Fibroblast of pulmonary artery (primary cell): ENCODE measurements around the gene RAB34.

Experiments
- DNase-seq: peaks from one replicate; pipeline ENCODE4 v3.0.0-alpha.2; 2010; ENCODE audit warnings: low read depth
- H3K4me3 ChIP-seq: replicated peaks from 2 replicates; pipeline ENCODE4 v1.5.1; 2011; ENCODE audit warnings: low read depth, mild to moderate bottlenecking, control low read depth, low read length, moderate library complexity
- TF ChIP-seq, protein P1 (sequence below): IDR thresholded peaks from 2 replicates; pipeline ENCODE4 v1.5.1; 2011; ENCODE audit warnings: mild to moderate bottlenecking, control low read depth, low read length, inconsistent platforms; ENCODE audit errors: missing control alignments

Gene RAB34

DNA sequence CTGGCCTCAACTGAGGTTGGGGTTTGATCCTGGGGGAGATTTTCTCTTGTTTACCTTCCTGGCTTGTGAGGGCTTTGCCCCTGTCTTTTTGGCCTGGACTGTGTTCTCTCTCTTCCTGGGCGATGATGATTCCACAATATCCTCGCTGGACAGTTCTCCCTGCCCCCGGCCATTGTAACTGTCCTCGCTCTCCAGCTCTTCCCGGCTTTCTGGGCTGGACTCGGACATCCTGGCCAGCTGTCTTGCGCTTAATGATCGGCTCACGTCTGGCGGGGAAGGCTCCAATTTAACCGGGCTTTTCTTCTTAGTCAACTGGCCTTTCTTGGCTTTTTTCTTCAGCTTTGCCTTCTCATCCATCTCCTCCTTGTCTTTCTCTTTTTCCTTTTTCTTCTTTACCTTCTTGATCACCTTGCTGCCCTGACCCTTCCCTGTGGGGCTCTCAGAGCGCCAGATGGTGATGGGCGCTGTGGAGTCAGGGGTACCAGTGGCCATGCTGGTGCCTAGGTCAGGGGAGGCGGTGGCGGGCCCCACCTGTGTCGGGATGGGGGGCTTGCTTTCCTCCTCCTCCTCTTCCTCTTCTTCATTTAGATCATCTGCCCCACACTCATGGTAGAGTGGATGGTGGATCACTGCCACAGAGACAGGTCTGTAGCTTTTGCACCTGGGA, 14.0 kb downstream of the RAB34 start:
- no peak for DNase-seq
- no peak overlapping the region for H3K4me3 ChIP-seq
- TF ChIP-seq, protein P1, sequence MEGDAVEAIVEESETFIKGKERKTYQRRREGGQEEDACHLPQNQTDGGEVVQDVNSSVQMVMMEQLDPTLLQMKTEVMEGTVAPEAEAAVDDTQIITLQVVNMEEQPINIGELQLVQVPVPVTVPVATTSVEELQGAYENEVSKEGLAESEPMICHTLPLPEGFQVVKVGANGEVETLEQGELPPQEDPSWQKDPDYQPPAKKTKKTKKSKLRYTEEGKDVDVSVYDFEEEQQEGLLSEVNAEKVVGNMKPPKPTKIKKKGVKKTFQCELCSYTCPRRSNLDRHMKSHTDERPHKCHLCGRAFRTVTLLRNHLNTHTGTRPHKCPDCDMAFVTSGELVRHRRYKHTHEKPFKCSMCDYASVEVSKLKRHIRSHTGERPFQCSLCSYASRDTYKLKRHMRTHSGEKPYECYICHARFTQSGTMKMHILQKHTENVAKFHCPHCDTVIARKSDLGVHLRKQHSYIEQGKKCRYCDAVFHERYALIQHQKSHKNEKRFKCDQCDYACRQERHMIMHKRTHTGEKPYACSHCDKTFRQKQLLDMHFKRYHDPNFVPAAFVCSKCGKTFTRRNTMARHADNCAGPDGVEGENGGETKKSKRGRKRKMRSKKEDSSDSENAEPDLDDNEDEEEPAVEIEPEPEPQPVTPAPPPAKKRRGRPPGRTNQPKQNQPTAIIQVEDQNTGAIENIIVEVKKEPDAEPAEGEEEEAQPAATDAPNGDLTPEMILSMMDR = no peak

DNA sequence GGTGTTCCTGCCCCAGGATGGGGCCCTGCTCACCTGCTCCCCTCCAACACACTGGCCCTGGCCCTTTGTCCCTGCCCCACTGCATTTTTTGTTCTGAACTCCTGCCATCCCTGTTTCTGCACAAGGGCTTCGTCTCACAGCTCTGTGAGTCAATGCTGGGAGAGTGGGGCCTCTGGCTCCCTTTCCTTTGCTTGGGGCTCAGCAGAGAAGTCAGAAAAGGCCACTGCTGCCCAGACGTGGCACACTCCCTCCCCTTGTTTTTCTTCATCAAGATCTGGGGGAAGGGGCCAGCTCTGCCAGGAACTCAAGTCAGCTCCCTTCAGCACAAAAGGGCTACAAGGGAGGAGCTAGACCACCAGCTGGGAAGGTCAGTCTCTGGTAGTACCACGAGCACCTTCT, 14.9 kb downstream of the RAB34 start:
- TF ChIP-seq, protein P1 = no peak
- DNase-seq = no peak

DNA sequence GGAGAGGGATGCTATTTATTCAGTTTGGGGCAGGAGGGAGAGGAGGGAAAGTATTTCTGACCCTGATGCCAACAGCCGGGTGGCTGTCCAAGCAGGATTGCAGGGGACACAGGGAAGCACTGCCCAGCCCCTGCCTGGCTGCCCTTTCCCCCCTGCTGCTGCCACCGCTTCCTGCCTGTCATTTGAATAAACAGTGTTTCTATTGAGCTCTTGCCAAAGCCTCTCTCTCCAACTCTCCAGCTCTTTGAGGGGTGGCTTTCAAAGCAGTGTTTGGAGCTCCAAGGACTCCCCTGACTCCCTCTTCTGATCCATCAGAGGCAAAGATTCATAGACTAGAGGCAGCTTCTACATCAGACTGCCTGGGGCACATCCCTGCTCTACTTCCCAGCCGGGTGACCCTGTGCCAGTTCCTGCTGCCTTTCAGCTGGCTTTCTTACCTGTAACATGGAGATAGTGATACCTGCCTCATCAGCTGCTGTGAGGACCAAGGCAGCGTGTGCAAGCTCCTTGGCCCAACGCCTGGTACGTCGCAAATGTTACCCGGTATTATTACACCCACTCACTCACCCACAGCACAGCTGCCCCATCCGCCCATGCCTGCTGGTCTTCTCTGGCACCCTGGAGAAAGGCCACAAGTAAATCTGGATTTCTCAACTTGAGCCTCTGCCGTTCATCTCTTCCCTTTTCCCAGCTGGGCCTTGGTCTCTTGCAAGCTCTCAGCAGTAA, 15.5 kb downstream of the RAB34 start:
- DNase-seq = no peak
- H3K4me3 ChIP-seq = no peak overlapping the region
- TF ChIP-seq, protein P1 = no peak

More for the DNA sequence above, 14.9 kb downstream of the RAB34 start:
- H3K4me3 ChIP-seq = no peak overlapping the region

DNA sequence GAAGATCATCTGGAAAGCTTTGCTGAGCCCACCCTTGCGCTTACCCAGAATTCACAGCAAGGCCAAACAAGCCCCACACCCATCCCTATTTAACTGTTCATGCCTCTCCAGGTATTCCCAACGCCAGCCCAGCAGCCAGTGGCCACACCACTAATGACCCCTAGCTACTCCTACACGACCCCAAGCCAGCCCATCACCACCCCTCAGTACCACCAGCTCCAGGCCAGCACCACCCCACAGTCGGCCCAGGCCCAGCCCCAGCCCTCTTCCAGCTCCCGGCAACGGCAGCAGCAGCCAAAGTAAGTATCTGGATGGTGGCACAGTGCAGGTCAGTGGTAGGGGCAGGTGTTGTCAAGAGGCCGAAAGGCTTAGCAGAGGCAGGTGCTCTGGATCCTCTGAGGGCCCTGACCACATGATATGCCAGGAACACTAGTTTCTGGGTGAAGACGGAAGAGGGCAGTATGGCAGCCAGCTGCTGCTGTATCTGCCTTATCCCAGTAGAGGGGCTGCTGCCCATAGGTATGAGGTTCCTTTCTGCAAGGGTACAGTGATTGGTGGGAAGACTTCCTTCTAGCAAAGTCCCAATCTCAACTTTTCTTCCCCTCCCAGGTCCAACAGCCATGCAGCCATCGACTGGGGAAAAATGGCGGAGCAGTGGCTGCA, 16.7 kb downstream of the RAB34 start:
- DNase-seq = no peak
- H3K4me3 ChIP-seq = no peak overlapping the region
- TF ChIP-seq, protein P1 = no peak

DNA sequence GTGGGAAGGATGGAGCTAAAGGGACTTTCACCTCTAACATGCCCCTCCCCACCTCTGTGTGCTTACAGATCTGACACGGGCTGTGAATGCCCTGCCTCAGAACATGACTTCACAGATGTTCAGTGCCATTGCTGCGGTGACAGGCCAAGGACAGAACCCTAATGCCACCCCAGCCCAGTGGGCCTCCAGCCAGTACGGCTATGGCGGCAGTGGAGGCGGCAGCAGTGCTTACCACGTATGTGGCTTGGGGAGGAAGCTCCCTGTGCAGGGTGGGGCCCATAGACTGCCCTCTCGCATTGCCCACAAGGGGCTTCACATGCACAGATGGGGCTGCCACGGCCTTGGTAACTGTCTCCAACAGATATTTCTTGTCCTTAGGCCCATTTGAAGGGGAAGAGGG, 17.4 kb downstream of the RAB34 start:
- TF ChIP-seq, protein P1 = no peak
- H3K4me3 ChIP-seq = no peak overlapping the region
- no peak for DNase-seq

DNA sequence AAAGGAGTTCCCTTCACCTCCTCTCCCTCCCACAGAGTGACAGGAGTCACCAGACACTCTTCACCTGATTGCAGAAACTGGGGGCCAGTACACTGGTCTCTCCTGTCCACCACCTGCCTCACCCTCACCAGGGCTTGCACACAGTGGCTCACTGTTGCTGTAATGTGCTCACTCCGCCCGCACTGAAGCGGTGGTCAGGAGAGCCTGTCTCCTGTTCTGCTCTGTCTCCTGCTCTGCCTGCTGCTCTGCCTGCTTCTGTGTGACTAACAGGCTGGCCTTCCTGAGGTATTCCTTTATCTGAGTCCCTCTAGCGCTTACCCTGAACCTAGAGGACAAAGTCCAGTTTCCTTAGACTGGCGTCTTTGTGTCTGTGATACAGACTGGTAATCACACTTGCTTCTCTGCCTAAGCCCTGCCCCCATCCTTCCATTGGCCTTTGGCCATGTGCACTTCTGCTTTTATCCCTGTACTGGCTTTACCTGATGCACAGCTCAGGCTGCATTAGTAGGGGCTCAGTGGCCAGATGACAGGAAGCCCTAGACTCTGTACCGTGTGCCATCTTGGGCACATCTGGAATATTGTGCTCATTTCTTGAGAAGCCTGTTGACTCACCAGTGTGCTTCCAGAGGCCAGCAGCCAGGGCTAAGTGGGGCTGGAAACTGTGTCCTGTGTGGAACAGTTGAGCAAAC, 19.3 kb downstream of the RAB34 start:
- TF ChIP-seq, protein P1 = no peak
- DNase-seq = no peak
- H3K4me3 ChIP-seq = no peak overlapping the region
